GM18873 (cell line): ENCODE data around the gene SEC24C.
"Not testable (repeated sequence)": the region's sequence is repeated elsewhere in the genome, so short reads cannot be mapped to it uniquely, and the experiment has no call there.

Experiments
- ATAC-seq: cut with Tn5 transposase; IDR thresholded peaks from one replicate; pipeline ENCODE4 v1.9.1; 2021; ENCODE audit warnings: mild to moderate bottlenecking, moderate library complexity, moderate number of reproducible peaks; ENCODE audit not compliant: unreplicated experiment, low FRiP score

Gene SEC24C

GRCh38 chr10:73768881-73769280 lies 24.7 kb downstream of the SEC24C start:
- no peak for ATAC-seq

GRCh38 chr10:73769396-73769795 lies 25.2 kb downstream of the SEC24C start:
- no peak for ATAC-seq

GRCh38 chr10:73771722-73772280 lies 27.6 kb downstream of the SEC24C start:
- ATAC-seq, result peak; percentile 14

- peak; percentile 48 for ATAC-seq
These were observed 28.3 kb downstream of the SEC24C start for GRCh38 chr10:73772281-73773151.

GRCh38 chr10:73773152-73773879 lies 29.1 kb downstream of the SEC24C start:
- no peak for ATAC-seq

- no peak for ATAC-seq
These were observed 30.5 kb downstream of the SEC24C start for GRCh38 chr10:73774637-73775036.

- no peak for ATAC-seq
These were observed 34.8 kb downstream of the SEC24C start for GRCh38 chr10:73779018-73779417.

- no peak for ATAC-seq
These were observed 35.5 kb downstream of the SEC24C start for GRCh38 chr10:73779539-73780197.

GRCh38 chr10:73780301-73780700 lies 36.1 kb downstream of the SEC24C start:
- ATAC-seq, result no peak

GRCh38 chr10:73780966-73781365 lies 36.8 kb downstream of the SEC24C start:
- ATAC-seq, result no peak

GRCh38 chr10:73781548-73781878 lies 37.3 kb downstream of the SEC24C start:
- peak; percentile 7 for ATAC-seq

GRCh38 chr10:73781879-73782748 lies 37.9 kb downstream of the SEC24C start, which contains the start of gene CHCHD1:
CHCHD1 (plus strand) TSS chr10:73782048; CDS start chr10:73782076, 28 bp downstream.
- peak; percentile 41 for ATAC-seq

GRCh38 chr10:73782749-73783085 lies 38.5 kb downstream of the SEC24C start:
- ATAC-seq, result no peak

- peak; percentile 72 for ATAC-seq
These were observed 41.1 kb downstream of the SEC24C start, which contains the start of gene ZSWIM8 for GRCh38 chr10:73785211-73785720. ZSWIM8 (plus strand) TSS chr10:73785606; CDS start chr10:73785879, 273 bp downstream.

GRCh38 chr10:73785721-73786511 lies 41.7 kb downstream of the SEC24C start:
- peak; percentile 10 for ATAC-seq

GRCh38 chr10:73786512-73786885 lies 42.3 kb downstream of the SEC24C start:
- no peak for ATAC-seq

GRCh38 chr10:73787031-73787800 lies 43.0 kb downstream of the SEC24C start:
- ATAC-seq, result not testable (repeated sequence)
